C4-2B (cell line): Measurements from ENCODE around the gene UBALD1.

Experiments
- CTCF ChIP-seq: fragments of 450-650 bp; conservative IDR thresholded peaks from 2 replicates; pipeline ENCODE4 v1.5.1; 2017; ENCODE audit warnings: mild to moderate bottlenecking
- ZFX ChIP-seq: fragments of 450-650 bp; IDR thresholded peaks from 2 replicates; pipeline ENCODE4 v1.6.1; 2017

- TF ChIP-seq CTCF = no peak
- no peak for TF ChIP-seq ZFX
These were observed 41.1 kb upstream of the UBALD1 start for GRCh38 chr16:4655801-4656200.
